Fibroblast of lung (primary cell): ENCODE results near the gene SPCS2. TPM values are rescaled to one million over a fixed set of nuclear protein-coding genes. Genes with fewer than 3 reads are reported as not detected.

Experiments
- DNase-seq, 2 donors: peaks; one replicate each; pipeline versions ENCODE4 v3.0.0 to v3.0.0-alpha.2; 2010; ENCODE audit warnings: low read depth in 2 of 2
- H2AFZ ChIP-seq: 2 replicates; pipeline ENCODE4 v1.5.1; 2012; ENCODE audit warnings: low read length, control low read depth, inconsistent platforms
- H3K27ac ChIP-seq: 2 replicates; pipeline ENCODE4 v1.5.1; 2011; ENCODE audit warnings: low read length, control low read depth; ENCODE audit not compliant: insufficient read depth
- H3K27me3 ChIP-seq: 2 replicates; pipeline ENCODE4 v1.5.1; 2011; ENCODE audit warnings: mild to moderate bottlenecking, low read length; ENCODE audit not compliant: control insufficient read depth, insufficient read depth
- H3K36me3 ChIP-seq: 2 replicates; pipeline ENCODE4 v1.5.1; 2011; ENCODE audit warnings: low read length; ENCODE audit not compliant: control insufficient read depth, insufficient read depth
- H3K4me1 ChIP-seq: 2 replicates; pipeline ENCODE4 v1.5.1; 2011; ENCODE audit warnings: low read length; ENCODE audit not compliant: control insufficient read depth, insufficient read depth; ENCODE audit errors: extremely low read depth
- H3K4me2 ChIP-seq: 2 replicates; pipeline ENCODE4 v1.5.1; 2011; ENCODE audit warnings: low read length, control low read depth; ENCODE audit not compliant: insufficient read depth; ENCODE audit errors: extremely low read depth
- H3K4me3 ChIP-seq, 4 experiments: fragments of 200-600 bp in 1 of 4; sonication (generic) in 1 of 4; replicated peaks in 1 of 4; 2 replicates each; pipeline ENCODE4 v1.5.1; 2011 to 2016; ENCODE audit warnings: low read length in 4 of 4, low read depth in 3 of 4, mild to moderate bottlenecking in 3 of 4, control low read depth in 2 of 4, inconsistent platforms in 1 of 4, mixed read lengths in 1 of 4; ENCODE audit not compliant: insufficient read depth in 1 of 4; ENCODE audit errors: control extremely low read depth in 1 of 4
- H3K79me2 ChIP-seq: 2 replicates; pipeline ENCODE4 v1.5.1; 2012; ENCODE audit warnings: mild to moderate bottlenecking, low read length, inconsistent platforms; ENCODE audit not compliant: control insufficient read depth, insufficient read depth
- H3K9ac ChIP-seq: 2 replicates; pipeline ENCODE4 v1.5.1; 2011; ENCODE audit warnings: mild to moderate bottlenecking, low read length, control low read depth; ENCODE audit not compliant: insufficient read depth
- H3K9me3 ChIP-seq: 2 replicates; pipeline ENCODE4 v1.5.1; 2012; ENCODE audit warnings: low read depth, low read length; ENCODE audit not compliant: control insufficient read depth, insufficient read depth
- H4K20me1 ChIP-seq: 2 replicates; pipeline ENCODE4 v1.5.1; 2011; ENCODE audit warnings: low read length; ENCODE audit not compliant: control insufficient read depth, insufficient read depth; ENCODE audit errors: extremely low read depth
- EZH2 ChIP-seq: IDR thresholded peaks from 2 replicates; pipeline ENCODE4 v1.5.1; 2012; ENCODE audit warnings: low read length, control low read depth, mild to moderate bottlenecking; ENCODE audit errors: missing control alignments
- polyA plus RNA-seq, 2 donors: library from polyadenylated mRNA; depleted of rRNA in 1 of 2; stranded (reverse) in 1 of 2; unstranded in 1 of 2; fragments of >200 nt; gene quantifications; 2 replicates each; pipeline ENCODE4 v1.2.1, GENCODE V29; 2011 to 2012; ENCODE audit warnings: missing spikeins in 1 of 2
- total RNA-seq: library from RNA; depleted of rRNA; stranded (reverse); fragments of >200 nt; gene quantifications from 2 replicates; pipeline ENCODE4 v1.2.1, GENCODE V29; 2014
- TF ChIP-seq, protein P1 (sequence below), 2 donors: IDR thresholded peaks in 1 of 2; conservative IDR thresholded peaks in 1 of 2; 1 replicate in 1 of 2; 2 replicates in 1 of 2; pipeline ENCODE4 v1.5.1; 2011 to 2012; ENCODE audit warnings: low read length in 2 of 2, control low read depth in 1 of 2, inconsistent platforms in 1 of 2, low read depth in 1 of 2, mild to moderate bottlenecking in 1 of 2

SPCS2 gene
- total and polyA plus RNA-seq, 2 donors (not counting 1 experiment from before 2014, with no cell fraction given), result 11.7 to 97.9 TPM

DNA sequence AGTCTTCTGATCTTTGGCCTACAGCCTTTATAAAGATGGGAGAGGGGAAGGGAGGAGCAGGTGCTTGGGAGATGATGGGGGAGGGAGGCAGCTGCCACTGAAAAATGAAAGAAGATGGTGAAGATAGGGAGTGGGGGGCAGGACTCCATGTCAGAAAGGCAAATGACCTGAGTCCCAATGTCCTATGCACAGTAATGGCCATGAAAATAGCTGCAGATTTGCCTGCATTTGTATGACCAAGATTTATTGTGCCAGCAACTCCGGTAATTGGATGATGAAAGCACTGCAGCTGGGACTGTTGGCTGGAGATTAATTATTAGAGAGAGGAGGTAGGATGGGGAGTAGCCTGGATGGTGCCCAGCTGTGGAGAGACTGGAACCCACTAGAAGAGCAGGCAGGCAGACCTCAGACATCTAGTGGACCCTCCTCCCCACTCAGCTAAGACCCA lies 75.7 kb downstream of the SPCS2 start:
- no peak overlapping the region for H2AFZ ChIP-seq
- no peak overlapping the region for H3K27ac ChIP-seq
- peak in 1 of 2 donors; percentile 28 for DNase-seq
- no peak overlapping the region for H3K4me2 ChIP-seq
- no peak overlapping the region for H3K4me3 ChIP-seq
- no peaks in the 10 kb centered on the region for H3K9me3 ChIP-seq
- H3K36me3 ChIP-seq, result no peaks in the 10 kb centered on the region
- H4K20me1 ChIP-seq, result no peaks in the 10 kb centered on the region
- H3K79me2 ChIP-seq, result no peaks in the 10 kb centered on the region
- no peak overlapping the region for H3K9ac ChIP-seq
- no peaks in the 10 kb centered on the region for H3K4me1 ChIP-seq
- H3K27me3 ChIP-seq, result no peaks in the 10 kb centered on the region
- TF ChIP-seq EZH2, result no peak
- TF ChIP-seq, protein P1, sequence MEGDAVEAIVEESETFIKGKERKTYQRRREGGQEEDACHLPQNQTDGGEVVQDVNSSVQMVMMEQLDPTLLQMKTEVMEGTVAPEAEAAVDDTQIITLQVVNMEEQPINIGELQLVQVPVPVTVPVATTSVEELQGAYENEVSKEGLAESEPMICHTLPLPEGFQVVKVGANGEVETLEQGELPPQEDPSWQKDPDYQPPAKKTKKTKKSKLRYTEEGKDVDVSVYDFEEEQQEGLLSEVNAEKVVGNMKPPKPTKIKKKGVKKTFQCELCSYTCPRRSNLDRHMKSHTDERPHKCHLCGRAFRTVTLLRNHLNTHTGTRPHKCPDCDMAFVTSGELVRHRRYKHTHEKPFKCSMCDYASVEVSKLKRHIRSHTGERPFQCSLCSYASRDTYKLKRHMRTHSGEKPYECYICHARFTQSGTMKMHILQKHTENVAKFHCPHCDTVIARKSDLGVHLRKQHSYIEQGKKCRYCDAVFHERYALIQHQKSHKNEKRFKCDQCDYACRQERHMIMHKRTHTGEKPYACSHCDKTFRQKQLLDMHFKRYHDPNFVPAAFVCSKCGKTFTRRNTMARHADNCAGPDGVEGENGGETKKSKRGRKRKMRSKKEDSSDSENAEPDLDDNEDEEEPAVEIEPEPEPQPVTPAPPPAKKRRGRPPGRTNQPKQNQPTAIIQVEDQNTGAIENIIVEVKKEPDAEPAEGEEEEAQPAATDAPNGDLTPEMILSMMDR (conservative IDR thresholded peaks at IDR 0.05 in 1 of 2, IDR thresholded peaks at IDR 0.05 in 1 of 2; ENCODE audit: low read depth in 1 of 2, low read length in 2 of 2), result no peak

DNA sequence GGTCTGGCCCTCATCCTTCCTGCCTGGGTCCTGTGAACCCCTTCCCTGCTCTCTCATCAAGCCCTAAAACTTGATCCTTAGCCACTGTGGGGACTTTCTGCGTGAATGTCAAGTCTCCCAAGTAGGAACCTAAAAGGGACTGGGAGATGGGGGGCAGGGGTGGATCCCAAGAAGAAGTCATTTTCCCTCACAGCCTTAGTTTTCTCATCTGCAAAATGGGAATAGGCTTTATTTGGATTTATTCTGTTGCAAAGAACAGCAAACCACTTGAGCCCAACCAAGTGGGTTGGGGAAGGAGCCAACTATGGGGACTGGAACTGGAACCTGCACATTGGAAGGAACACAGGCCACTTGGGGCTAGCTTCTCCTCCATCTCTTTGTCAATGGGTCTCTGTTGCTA lies 76.5 kb downstream of the SPCS2 start:
- Histone ChIP-seq H3K4me1 (no peaks in the 10 kb centered on the region), H3K9me3 (no peaks in the 10 kb centered on the region), H3K36me3 (no peaks in the 10 kb centered on the region), H3K4me3 (no peak overlapping the region), H4K20me1 (no peaks in the 10 kb centered on the region), H2AFZ (no peak overlapping the region), H3K27ac (no peak overlapping the region), H3K9ac (no peak overlapping the region), H3K27me3 (no peaks in the 10 kb centered on the region), H3K4me2 (no peak overlapping the region), H3K79me2 (no peaks in the 10 kb centered on the region)
- no peak for TF ChIP-seq EZH2
- TF ChIP-seq, protein P1 (conservative IDR thresholded peaks at IDR 0.05 in 1 of 2, IDR thresholded peaks at IDR 0.05 in 1 of 2; ENCODE audit: low read depth in 1 of 2, low read length in 2 of 2), result no peak
- no peak for DNase-seq

DNA sequence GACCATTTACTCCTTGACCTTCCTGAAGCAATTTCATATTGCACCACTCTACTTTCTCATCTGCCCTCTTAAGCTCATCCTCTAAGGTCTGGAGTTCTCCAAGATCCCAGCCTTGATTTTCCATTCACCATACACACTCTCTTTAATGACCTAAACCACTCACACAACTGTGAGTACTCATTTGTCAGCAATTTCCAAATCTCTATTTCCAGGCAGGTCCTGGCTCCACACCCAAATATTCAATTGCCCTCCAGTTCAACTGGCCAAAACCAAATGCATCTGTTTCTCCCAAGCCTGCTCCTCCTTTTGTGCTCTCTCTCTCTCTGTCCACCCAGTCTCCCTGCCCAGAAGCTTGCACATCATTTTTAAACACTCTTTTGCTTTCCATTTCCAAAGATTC lies 79.3 kb downstream of the SPCS2 start:
- Histone ChIP-seq H3K4me1 (peaks cover 9% of the 10 kb centered on the region), H3K9me3 (no peaks in the 10 kb centered on the region), H3K9ac (no peak overlapping the region), H3K27ac (no peak overlapping the region), H3K36me3 (no peaks in the 10 kb centered on the region), H4K20me1 (no peaks in the 10 kb centered on the region), H3K79me2 (no peaks in the 10 kb centered on the region), H2AFZ (no peak overlapping the region), H3K27me3 (no peaks in the 10 kb centered on the region), H3K4me3 (no peak overlapping the region), H3K4me2 (no peak overlapping the region)
- TF ChIP-seq, protein P1 (conservative IDR thresholded peaks at IDR 0.05 in 1 of 2, IDR thresholded peaks at IDR 0.05 in 1 of 2; ENCODE audit: low read depth in 1 of 2, low read length in 2 of 2), result no peak
- TF ChIP-seq EZH2, result no peak
- DNase-seq, result peak in 1 of 2 donors; percentile 16

Other genes starting within 250 kb of the SPCS2 start
- not detected in 2 replicates for gene CHRDL2, start 217.8 kb upstream of the SPCS2 start, total RNA-seq
- not detected in 2 replicates for gene CHRDL2, start 217.8 kb upstream of the SPCS2 start, polyA plus RNA-seq
- 24.4 and 32.2 TPM in 2 replicates for gene RNF169, start 200.4 kb upstream of the SPCS2 start, total RNA-seq
- 11.6 and 12.3 TPM in 2 replicates for gene RNF169, start 200.4 kb upstream of the SPCS2 start, polyA plus RNA-seq
- 8.6 and 16.4 TPM in 2 replicates for gene XRRA1, start 175 bp upstream of the SPCS2 start, total RNA-seq
- 5.0 and 5.5 TPM in 2 replicates for gene XRRA1, start 175 bp upstream of the SPCS2 start, polyA plus RNA-seq
- 6.2 and 6.6 TPM in 2 replicates for gene NEU3, start 39.7 kb downstream of the SPCS2 start, total RNA-seq
- 4.6 and 5.0 TPM in 2 replicates for gene NEU3, start 39.7 kb downstream of the SPCS2 start, polyA plus RNA-seq
- not detected in 2 replicates for gene OR2AT4, start 147.6 kb downstream of the SPCS2 start, total RNA-seq
- gene OR2AT4, start 147.6 kb downstream of the SPCS2 start, polyA plus RNA-seq, result not detected in 2 replicates
- under 0.01 TPM in 1 of 2 replicates, not detected in the other for gene SLCO2B1, start 201.8 kb downstream of the SPCS2 start, total RNA-seq
- 0.09 TPM in 1 of 2 replicates, not detected in the other for gene SLCO2B1, start 201.8 kb downstream of the SPCS2 start, polyA plus RNA-seq